Kidney (tissue), 14 donors: ENCODE data around the gene INPP4A. TPM values are rescaled to one million over a fixed set of nuclear protein-coding genes. Genes with fewer than 3 reads are reported as not detected.

Experiments used
- DNase-seq, 5 donors: peaks; one replicate each; pipeline ENCODE4 v3.0.0-alpha.2; 2013 to 2020
- FAIRE-seq: peaks from 2 replicates; lab custom pipeline; 2012; peaks lifted over from hg19 to GRCh38; lab: Jason Lieb, UNC
- H3K27ac ChIP-seq, 2 donors: one replicate each; pipeline ENCODE4 v1.7.0; 2013; ENCODE audit warnings: low read depth in 2 of 2, low read length in 2 of 2, inconsistent platforms in 1 of 2
- H3K27me3 ChIP-seq: one replicate; pipeline ENCODE4 v1.7.1; 2013; ENCODE audit warnings: low read length, inconsistent platforms; ENCODE audit not compliant: control insufficient read depth, insufficient read depth
- H3K36me3 ChIP-seq, 3 donors: one replicate each; pipeline versions ENCODE4 v1.7.0 to v1.7.1; 2013; ENCODE audit warnings: low read length in 3 of 3, control low read depth in 1 of 3, inconsistent platforms in 1 of 3; ENCODE audit not compliant: insufficient read depth in 3 of 3, control insufficient read depth in 2 of 3
- H3K4me1 ChIP-seq, 3 donors: one replicate each; pipeline versions ENCODE4 v1.7.0 to v1.7.1; 2013; ENCODE audit warnings: low read length in 3 of 3, inconsistent platforms in 1 of 3, low read depth in 1 of 3; ENCODE audit not compliant: control insufficient read depth in 2 of 3, insufficient read depth in 2 of 3
- H3K4me3 ChIP-seq, 3 donors: one replicate each; pipeline versions ENCODE4 v1.7.0 to v1.8.1; 2013; ENCODE audit warnings: low read length in 3 of 3, control low read depth in 1 of 3, inconsistent platforms in 1 of 3
- H3K9ac ChIP-seq, 3 donors: one replicate each; pipeline versions ENCODE4 v1.7.0 to v1.7.1; 2013; ENCODE audit warnings: low read length in 3 of 3, control low read depth in 1 of 3, inconsistent platforms in 1 of 3
- H3K9me3 ChIP-seq, 3 donors: one replicate each; pipeline versions ENCODE4 v1.7.0 to v1.7.1; 2013; ENCODE audit warnings: low read length in 3 of 3, control low read depth in 1 of 3, inconsistent platforms in 1 of 3; ENCODE audit not compliant: control insufficient read depth in 2 of 3, insufficient read depth in 1 of 3
- CTCF ChIP-seq: IDR thresholded peaks from 3 replicates; pipeline ENCODE4 v1.5.1; 2012; ENCODE audit warnings: mild to moderate bottlenecking, moderate library complexity, borderline replicate concordance; ENCODE audit not compliant: insufficient read depth; ENCODE audit errors: extremely low read depth
- intact Hi-C: fragments of 100-400 bp; cut with DNase I; formaldehyde crosslinking; loops from one replicate; pipeline ENCODE4 v1.11.1; 2022
- polyA plus RNA-seq: library from polyadenylated mRNA; stranded (reverse); fragments of 350-450 nt; fragmentation: Illumina TruSeq; extraction: RNeasy Lipid Tissue Mini Kit (QIAGEN cat#74804); gene quantifications from one replicate; pipeline ENCODE4 v1.2.3, GENCODE V29; 2014; ENCODE audit warnings: low read depth, low replicate concordance; ENCODE audit not compliant: insufficient read depth
- total RNA-seq: library from RNA; stranded (reverse); fragmentation: NEBNext Ultra II Directional; extraction: Animal tissue kit (Norgen Biotek cat#: 25700); gene quantifications from one replicate; pipeline ENCODE4 v1.2.1, GENCODE V29; 2021
- donor health status: control.
- donor health status: control.
- donor health status: control.
- donor health status: control.
- donor health status: control.
- donor health status: DM: yes; HTN: yes; CAD: no.
- donor health status: Normal renal cell carcinoma (clear cell type).

The INPP4A gene
- total and polyA plus RNA-seq, 2 donors from 2014 or later = 4.1 to 27.9 TPM

DNA sequence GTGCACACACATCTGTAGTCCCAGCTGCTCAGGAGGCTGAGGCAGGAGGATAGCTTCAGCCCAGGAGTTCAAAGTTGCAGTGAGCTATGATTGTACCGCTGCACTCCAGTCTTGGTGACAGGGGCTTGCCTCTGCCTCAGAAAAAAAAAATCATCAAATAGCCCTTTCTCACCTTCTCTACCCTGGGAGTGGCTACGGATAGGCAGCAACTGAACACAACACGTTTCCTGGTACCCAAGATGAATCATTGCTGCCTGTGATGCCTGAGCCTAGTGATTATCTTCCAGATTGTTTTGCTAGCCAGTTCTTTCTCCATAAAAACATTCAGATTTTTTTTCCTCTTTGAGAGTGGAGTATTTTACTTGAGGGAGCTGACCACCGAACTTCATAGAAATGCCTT lies 13.5 kb downstream of the INPP4A start:
- intact Hi-C loops = no loop called here
- DNase-seq (no peak), FAIRE-seq (no peak)
- no peaks in the 10 kb centered on the region for H3K36me3 ChIP-seq
- H3K27me3 ChIP-seq = no peaks in the 10 kb centered on the region
- H3K4me1 ChIP-seq = peaks cover 0 to 10% (median 0%) of the 10 kb centered on the region in 3 donors
- TF ChIP-seq CTCF = no peak
- no peaks in the 10 kb centered on the region for H3K9me3 ChIP-seq
- H3K9ac ChIP-seq = no peak overlapping the region
- H3K4me3 ChIP-seq = no peak overlapping the region
- no peak overlapping the region for H3K27ac ChIP-seq

GRCh38 chr2:98458667-98459380 lies 14.2 kb downstream of the INPP4A start:
- H3K4me3 ChIP-seq = no peak overlapping the region
- intact Hi-C loops = no loop called here
- H3K4me1 ChIP-seq = peaks cover 0 to 10% (median 0%) of the 10 kb centered on the region in 3 donors
- DNase-seq = no peak
- H3K36me3 ChIP-seq = no peaks in the 10 kb centered on the region
- no peak for TF ChIP-seq CTCF
- no peak overlapping the region for H3K27ac ChIP-seq
- H3K27me3 ChIP-seq = no peaks in the 10 kb centered on the region
- no peak for FAIRE-seq
- no peaks in the 10 kb centered on the region for H3K9me3 ChIP-seq
- no peak overlapping the region for H3K9ac ChIP-seq

DNA sequence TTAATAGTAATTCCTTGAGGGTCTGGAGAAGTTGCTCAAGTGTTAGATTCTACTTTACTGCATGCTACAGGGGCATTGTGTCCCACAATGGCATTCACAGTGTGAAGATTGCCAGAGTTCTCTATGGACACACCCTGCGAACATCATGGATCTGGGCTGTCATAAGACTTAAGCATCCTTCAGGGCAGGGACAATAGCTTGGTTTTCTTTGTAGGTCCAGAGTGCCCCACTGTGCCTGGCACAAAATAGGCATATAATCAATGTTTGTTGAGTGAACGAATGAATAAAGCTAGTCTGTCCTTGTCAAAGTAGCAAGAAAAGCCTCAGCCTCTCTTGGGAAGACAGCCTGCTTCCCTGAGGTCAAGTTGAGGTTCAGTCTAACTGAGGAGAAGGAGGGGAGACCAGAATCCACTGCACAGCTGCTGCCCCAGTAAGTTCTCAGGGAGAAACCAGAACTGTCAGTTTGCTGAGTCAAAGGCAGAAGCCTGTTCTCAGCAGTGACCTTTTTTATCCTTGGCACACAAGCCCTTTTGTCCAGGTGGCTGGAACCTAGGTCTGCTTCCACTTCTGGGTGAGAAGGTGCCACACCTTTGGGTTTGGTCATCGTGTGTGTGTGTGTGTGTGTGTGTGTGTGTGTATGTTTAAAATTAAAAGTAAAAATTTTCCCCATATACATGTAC lies 15.0 kb downstream of the INPP4A start:
- intact Hi-C loops = no loop called here
- H3K9me3 ChIP-seq = no peaks in the 10 kb centered on the region
- no peak for TF ChIP-seq CTCF
- no peak for FAIRE-seq
- H3K27ac ChIP-seq = no peak overlapping the region
- DNase-seq = no peak
- peaks cover 0 to 10% (median 0%) of the 10 kb centered on the region in 3 donors for H3K4me1 ChIP-seq
- H3K4me3 ChIP-seq = no peak overlapping the region
- H3K9ac ChIP-seq = no peak overlapping the region
- H3K27me3 ChIP-seq = no peaks in the 10 kb centered on the region
- H3K36me3 ChIP-seq = no peaks in the 10 kb centered on the region
